SU-DHL-6 (cell line): ENCODE measurements around the gene GDF7.

Experiments used
- EZH2phosphoT487 ChIP-seq: fragments of 200-600 bp; sonication (generic), shearing (Covaris generic); conservative IDR thresholded peaks from 2 replicates; pipeline ENCODE4 v1.6.1; 2018; ENCODE audit warnings: mild to moderate bottlenecking, antibody characterized with exemption, low read length, moderate library complexity, mixed read lengths
- TF ChIP-seq, protein P1 (sequence below): fragments of 200-600 bp; sonication (generic); IDR thresholded peaks from one replicate; pipeline ENCODE4 v1.5.1; 2017; ENCODE audit warnings: antibody characterized with exemption, mild to moderate bottlenecking, low read length, moderate library complexity; ENCODE audit not compliant: insufficient read depth, poor library complexity, severe bottlenecking

DNA sequence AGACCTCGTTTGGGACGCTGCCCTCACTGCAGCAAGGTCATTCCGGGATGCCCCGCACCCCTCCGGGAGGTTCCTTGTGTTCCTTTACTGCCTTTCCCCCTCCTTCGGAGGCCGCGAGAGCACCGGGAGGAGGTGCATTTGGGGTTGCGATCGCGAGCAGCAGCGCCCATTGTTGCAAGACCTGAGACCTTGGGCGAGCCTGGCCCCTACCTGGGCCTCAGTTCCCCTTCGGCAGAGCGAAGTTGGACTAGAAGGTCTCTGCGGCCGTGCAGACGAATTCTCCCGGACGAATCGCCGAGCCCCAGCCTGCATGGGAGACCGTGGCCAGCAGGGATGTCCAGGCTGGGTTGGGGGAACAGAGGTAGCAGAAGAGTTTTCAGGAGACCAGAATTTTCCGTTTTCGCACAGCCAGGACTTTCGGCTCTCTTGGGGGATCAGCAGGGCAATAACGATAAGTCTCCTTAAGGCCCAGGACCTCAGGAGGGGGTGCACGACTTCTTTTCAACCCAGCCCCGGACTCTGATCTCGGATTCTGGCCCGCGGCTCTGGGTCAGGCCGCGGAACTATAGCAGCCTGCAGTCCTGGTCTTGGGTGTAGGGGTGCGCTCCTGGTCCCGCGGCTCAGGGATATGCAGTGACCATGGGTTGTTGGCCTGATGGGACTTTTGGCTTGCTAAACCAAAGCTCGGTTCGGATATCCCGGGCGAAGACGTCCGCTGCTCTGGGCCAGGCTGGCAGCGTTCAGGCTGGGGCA is 2.8 kb downstream of the GDF7 start:
- TF ChIP-seq, protein P1, sequence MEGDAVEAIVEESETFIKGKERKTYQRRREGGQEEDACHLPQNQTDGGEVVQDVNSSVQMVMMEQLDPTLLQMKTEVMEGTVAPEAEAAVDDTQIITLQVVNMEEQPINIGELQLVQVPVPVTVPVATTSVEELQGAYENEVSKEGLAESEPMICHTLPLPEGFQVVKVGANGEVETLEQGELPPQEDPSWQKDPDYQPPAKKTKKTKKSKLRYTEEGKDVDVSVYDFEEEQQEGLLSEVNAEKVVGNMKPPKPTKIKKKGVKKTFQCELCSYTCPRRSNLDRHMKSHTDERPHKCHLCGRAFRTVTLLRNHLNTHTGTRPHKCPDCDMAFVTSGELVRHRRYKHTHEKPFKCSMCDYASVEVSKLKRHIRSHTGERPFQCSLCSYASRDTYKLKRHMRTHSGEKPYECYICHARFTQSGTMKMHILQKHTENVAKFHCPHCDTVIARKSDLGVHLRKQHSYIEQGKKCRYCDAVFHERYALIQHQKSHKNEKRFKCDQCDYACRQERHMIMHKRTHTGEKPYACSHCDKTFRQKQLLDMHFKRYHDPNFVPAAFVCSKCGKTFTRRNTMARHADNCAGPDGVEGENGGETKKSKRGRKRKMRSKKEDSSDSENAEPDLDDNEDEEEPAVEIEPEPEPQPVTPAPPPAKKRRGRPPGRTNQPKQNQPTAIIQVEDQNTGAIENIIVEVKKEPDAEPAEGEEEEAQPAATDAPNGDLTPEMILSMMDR: no peak
- no peak for TF ChIP-seq EZH2phosphoT487
